K562 (cell line): ENCODE data around the gene NOS2. TPM values are rescaled to one million over a fixed set of nuclear protein-coding genes. Genes with fewer than 3 reads are reported as not detected.

Experiments used
- ATAC-seq: fragments of 200-7000 bp; cut with Tn5 transposase; 3 replicates; pipeline ENCODE4 v1.9.1; 2020; ENCODE audit warnings: moderate library complexity
- BruUV-seq: library from RNA; stranded (reverse); fragments of 400-500 nt; replicated peaks from 2 replicates; lab custom pipeline; 2021; lab: Mats Ljungman, UMichigan
- CTCF ChIA-PET: fragments of 300-600 bp; formaldehyde crosslinking; extraction: SDS; loops from one replicate; lab custom pipeline; 2021; ENCODE audit warnings: low intra/inter-chr PET ratio; lab: Yijun Ruan, JAX
- POLR2A ChIA-PET: fragments of 300-600, 350-650 bp; sonication (Branson Sonifier 250); formaldehyde crosslinking; extraction: SDS; loops from one replicate; lab custom pipeline; 2021; ENCODE audit warnings: antibody characterized with exemption, inconsistent platforms; lab: Yijun Ruan, JAX
- DNase-seq, 4 experiments: peaks; one replicate each; pipeline versions ENCODE4 v3.0.0 to v3.0.0-alpha.2; 2011 to 2018; ENCODE audit warnings: low spot score in 3 of 4, mixed read lengths in 3 of 4; ENCODE audit errors: extremely low read depth in 1 of 4
- FAIRE-seq: peaks from 2 replicates; lab custom pipeline; 2011; peaks lifted over from hg19 to GRCh38; lab: Jason Lieb, UNC
- H2AFZ ChIP-seq: 2 replicates; pipeline ENCODE4 v1.6.0; 2011; ENCODE audit warnings: low read depth, low read length, control low read depth, inconsistent platforms
- H3K27ac ChIP-seq: fragments of 200-600 bp; 3 replicates; pipeline ENCODE4 v1.8.0; 2011; ENCODE audit warnings: low read depth, mild to moderate bottlenecking, control low read depth, inconsistent platforms, low read length, moderate library complexity, mixed read lengths; ENCODE audit errors: extremely low read depth
- H3K27me3 ChIP-seq, 2 experiments: fragments of 300-600 bp in 1 of 2; 2 replicates in 1 of 2; 3 replicates in 1 of 2; pipeline versions ENCODE4 v1.6.0 to v1.8.0; 2011; ENCODE audit warnings: inconsistent platforms in 2 of 2, low read length in 2 of 2, mild to moderate bottlenecking in 1 of 2, mixed read lengths in 1 of 2, moderate library complexity in 1 of 2; ENCODE audit not compliant: control insufficient read depth in 2 of 2, insufficient read depth in 2 of 2
- H3K36me3 ChIP-seq: fragments of 300-600 bp; 3 replicates; pipeline ENCODE4 v1.8.0; 2011; ENCODE audit warnings: mild to moderate bottlenecking, low read length, inconsistent platforms; ENCODE audit not compliant: control insufficient read depth, insufficient read depth
- H3K4me1 ChIP-seq, 2 experiments: fragments of 200-600 bp in 1 of 2; replicated peaks in 1 of 2; 2 replicates in 1 of 2; 3 replicates in 1 of 2; pipeline versions ENCODE4 v1.5.1 to v1.8.0; 2011; ENCODE audit warnings: inconsistent platforms in 2 of 2, low read length in 2 of 2, mild to moderate bottlenecking in 1 of 2, mixed read lengths in 1 of 2, moderate library complexity in 1 of 2; ENCODE audit not compliant: control insufficient read depth in 2 of 2, insufficient read depth in 2 of 2
- H3K4me2 ChIP-seq: 2 replicates; pipeline ENCODE4 v1.6.1; 2011; ENCODE audit warnings: low read length, control low read depth, inconsistent platforms, mixed read lengths; ENCODE audit not compliant: insufficient read depth
- H3K4me3 ChIP-seq: fragments of 200-600 bp; sonication (generic), shearing (Covaris generic); 2 replicates; pipeline ENCODE4 v1.5.1; 2016; ENCODE audit warnings: control low read depth, inconsistent platforms
- H3K79me2 ChIP-seq: fragments of 200-600 bp; 3 replicates; pipeline ENCODE4 v1.8.0; 2011; ENCODE audit warnings: low read length, inconsistent platforms; ENCODE audit not compliant: control insufficient read depth, insufficient read depth
- H3K9ac ChIP-seq, 2 experiments: 2 replicates each; pipeline versions ENCODE4 v1.6.0 to v1.6.1; 2011; ENCODE audit warnings: low read depth in 2 of 2, low read length in 2 of 2, control low read depth in 1 of 2, inconsistent platforms in 1 of 2, mild to moderate bottlenecking in 1 of 2, mixed read lengths in 1 of 2; ENCODE audit not compliant: insufficient read depth in 1 of 2
- H3K9me1 ChIP-seq: one replicate; pipeline ENCODE4 v1.6.0; 2011; ENCODE audit warnings: inconsistent platforms, mild to moderate bottlenecking, low read length, moderate library complexity; ENCODE audit not compliant: control insufficient read depth, insufficient read depth
- H3K9me3 ChIP-seq: replicated peaks from 2 replicates; pipeline ENCODE4 v1.5.1; 2011; ENCODE audit warnings: low read depth, low read length, inconsistent platforms; ENCODE audit not compliant: control insufficient read depth, insufficient read depth
- H4K20me1 ChIP-seq: replicated peaks from 2 replicates; pipeline ENCODE4 v1.6.1; 2011; ENCODE audit warnings: low read length, inconsistent platforms, mixed read lengths; ENCODE audit not compliant: control insufficient read depth, insufficient read depth
- CTBP1 ChIP-seq: fragments of 450-650 bp; IDR thresholded peaks from 2 replicates; pipeline ENCODE4 v1.6.1; 2016; ENCODE audit warnings: borderline replicate concordance
- KLF1 ChIP-seq: fragments of 450-650 bp; IDR thresholded peaks from 2 replicates; pipeline ENCODE4 v1.6.1; 2016; ENCODE audit warnings: missing genetic modification characterization, missing compliant biosample characterization
- LCOR ChIP-seq: sonication (generic); formaldehyde crosslinking; IDR thresholded peaks from 2 replicates; pipeline ENCODE4 v1.8.0; 2022; ENCODE audit warnings: mild to moderate bottlenecking, missing genetic modification reagents
- MIER1 ChIP-seq: fragments of 450-650 bp; IDR thresholded peaks from 2 replicates; pipeline ENCODE4 v1.6.1; 2016; ENCODE audit warnings: antibody characterized with exemption, mild to moderate bottlenecking, low read depth
- NFRKB ChIP-seq: fragments of 450-650 bp; IDR thresholded peaks from 2 replicates; pipeline ENCODE4 v1.6.1; 2016; ENCODE audit warnings: low read depth
- RNF2 ChIP-seq: sonication (generic); IDR thresholded peaks from 2 replicates; pipeline ENCODE4 v1.6.1; 2016
- ZNF263 ChIP-seq: sonication (generic); formaldehyde crosslinking; IDR thresholded peaks from 2 replicates; pipeline ENCODE4 v1.8.0; 2022; ENCODE audit warnings: mild to moderate bottlenecking, missing genetic modification reagents, borderline replicate concordance
- ZNF696 ChIP-seq: fragments of 250-450 bp; sonication (Bioruptor Pico); conservative IDR thresholded peaks from 2 replicates; pipeline ENCODE4 v1.4.0; 2020; ENCODE audit warnings: mild to moderate bottlenecking, moderate library complexity
- WGBS: fragments of 100-300 bp; shearing (Covaris generic); methylation state at CpG from one replicate; pipeline ENCODE4 v1.1.6; 2016; ENCODE audit warnings: low coverage, mixed read lengths; ENCODE audit not compliant: insufficient coverage; ENCODE audit errors: missing lambda C conversion rate; 5-methylcytosine and 5-hydroxymethylcytosine counted together
- in situ Hi-C: fragments of 300-500 bp; cut with MboI; formaldehyde crosslinking; loops from 4 replicates; pipeline ENCODE4 v1.15.0; 2018; ENCODE audit warnings: inconsistent platforms, mixed read lengths
- intact Hi-C: fragments of 100-400 bp; cut with micrococcal nuclease; formaldehyde crosslinking; loops from 2 replicates; pipeline ENCODE4 v1.14.2; 2022
- polyA plus RNA-seq, 8 experiments: library from polyadenylated mRNA; depleted of rRNA in 4 of 8; stranded (reverse) in 5 of 8; unstranded in 3 of 8; fragments of >200 nt; fragmentation: Nextera tagmentation in 2 of 8; fragmentation: Illumina TruSeq in 1 of 8; extraction: Ambion mirVana in 2 of 8; extraction: Trizol in 1 of 8; gene quantifications; 2 replicates each; pipeline versions ENCODE4 v1.2.1 to v1.2.3, GENCODE V29; 2011 to 2014; ENCODE audit warnings: inconsistent platforms in 1 of 8, missing spikeins in 1 of 8
- total RNA-seq, 7 experiments: library from RNA; depleted of rRNA in 6 of 7; stranded (reverse); fragments of >200 nt in 6 of 7; fragmentation: Illumina TruSeq in 2 of 7; extraction: Trizol in 2 of 7; gene quantifications; 2 replicates each; pipeline versions ENCODE4 v1.2.1 to v1.2.3, GENCODE V29; 2011 to 2021; ENCODE audit warnings: low replicate concordance in 1 of 7
- TF ChIP-seq, protein P1 (sequence below): sonication (generic); formaldehyde crosslinking; IDR thresholded peaks from 2 replicates; pipeline ENCODE4 v1.5.0; 2020; ENCODE audit warnings: missing genetic modification reagents
- TF ChIP-seq, protein P2 (sequence below): IDR thresholded peaks from 2 replicates; pipeline ENCODE4 v1.6.1; 2016; ENCODE audit warnings: missing genetic modification characterization, missing compliant biosample characterization
- TF ChIP-seq, protein P3 (sequence below): fragments of 450-650 bp; formaldehyde crosslinking; IDR thresholded peaks from 2 replicates; pipeline ENCODE4 v1.4.0; 2020; ENCODE audit warnings: mild to moderate bottlenecking
- TF ChIP-seq, protein P4 (sequence below), 3 experiments: IDR thresholded peaks in 2 of 3; conservative IDR thresholded peaks in 1 of 3; 2 replicates each; pipeline ENCODE4 v1.5.1; 2011 to 2012; ENCODE audit warnings: low read length in 3 of 3, mild to moderate bottlenecking in 3 of 3, control low read depth in 2 of 3, improper control_type of control experiment in 1 of 3, inconsistent platforms in 1 of 3, low read depth in 1 of 3, mixed read lengths in 1 of 3, moderate library complexity in 1 of 3; ENCODE audit not compliant: insufficient read depth in 2 of 3

Gene NOS2
- total and polyA plus RNA-seq, 9 of the 15 experiments (the other 6 are each of a cell fraction or from before 2014, with no cell fraction given): not detected

DNA sequence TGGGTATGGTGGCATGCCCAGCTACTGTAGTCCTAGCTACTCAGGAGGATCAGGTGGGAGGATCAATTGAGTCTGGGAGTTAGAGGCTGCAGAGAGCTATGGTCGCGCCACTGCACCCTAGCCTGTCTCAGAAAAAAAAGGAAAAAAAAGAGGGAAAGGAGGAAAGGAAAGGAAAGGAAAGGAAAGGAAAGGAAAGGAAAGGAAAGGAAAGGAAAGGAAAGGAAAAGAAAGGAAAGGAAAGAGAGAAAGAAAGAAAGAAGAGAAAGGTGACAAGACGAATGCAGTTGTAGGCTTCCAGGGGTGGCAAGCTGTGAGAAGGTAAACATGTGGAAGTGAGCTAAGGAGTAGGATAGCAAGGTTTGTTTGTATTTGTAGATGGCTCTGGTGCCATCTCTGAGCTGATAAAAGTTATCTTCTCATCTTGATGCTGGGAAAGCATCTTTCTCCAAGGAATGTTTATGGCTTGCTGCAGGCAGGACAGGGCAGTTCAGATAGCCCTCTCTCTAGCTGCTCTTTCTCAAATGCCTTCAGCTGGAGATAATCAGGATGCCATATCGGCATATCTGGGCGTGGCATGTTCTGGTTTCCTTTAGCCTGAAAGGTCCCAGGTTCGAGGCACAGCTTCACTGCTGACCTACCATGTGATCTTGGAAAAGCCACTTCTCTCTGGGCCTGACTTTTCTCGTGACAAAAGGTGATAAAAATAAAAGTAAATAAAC is 2.8 kb upstream of the NOS2 start:
- no peak overlapping the region for H3K9ac ChIP-seq
- no peak for FAIRE-seq
- intact Hi-C loops: loop anchor here (10.0 kb wide), 1 partner anchor 332 kb away; no protein-coding TSS in a partner anchor
- CTCF ChIA-PET: no interaction called here
- H3K36me3 ChIP-seq: no peaks in the 10 kb centered on the region
- no peaks in the 10 kb centered on the region for H4K20me1 ChIP-seq
- ATAC-seq: no peak
- POLR2A ChIA-PET: interaction anchor here (0.7 to 0.8 kb wide), 2 partner anchors 18 to 713 kb away, joined by 3 to 4 read pairs; no protein-coding TSS in a partner anchor
- H3K79me2 ChIP-seq: no peaks in the 10 kb centered on the region
- H3K4me1 ChIP-seq: peaks cover 0 to 8% of the 10 kb centered on the region in 2 experiments; a peak in 3 of 5 replicates
- no TSS peak for BruUV-seq
- peaks cover 5 to 29% of the 10 kb centered on the region in 2 experiments for H3K27me3 ChIP-seq
- no peak overlapping the region for H3K4me2 ChIP-seq
- no peaks in the 10 kb centered on the region for H3K9me3 ChIP-seq
- TF ChIP-seq ZNF263 (CRISPR knock-in tag) (no peak), KLF1 (tag) (0 out of 2 replicates have a peak, but pooled peaks have one; percentile 33), RNF2 (no peak), MIER1 (no peak), CTBP1 (no peak), LCOR (CRISPR knock-in tag) (no peak), ZNF696 (no peak), NFRKB (no peak)
- TF ChIP-seq, protein P1, sequence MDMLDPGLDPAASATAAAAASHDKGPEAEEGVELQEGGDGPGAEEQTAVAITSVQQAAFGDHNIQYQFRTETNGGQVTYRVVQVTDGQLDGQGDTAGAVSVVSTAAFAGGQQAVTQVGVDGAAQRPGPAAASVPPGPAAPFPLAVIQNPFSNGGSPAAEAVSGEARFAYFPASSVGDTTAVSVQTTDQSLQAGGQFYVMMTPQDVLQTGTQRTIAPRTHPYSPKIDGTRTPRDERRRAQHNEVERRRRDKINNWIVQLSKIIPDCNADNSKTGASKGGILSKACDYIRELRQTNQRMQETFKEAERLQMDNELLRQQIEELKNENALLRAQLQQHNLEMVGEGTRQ (CRISPR knock-in tag): no peak
- TF ChIP-seq, protein P2, sequence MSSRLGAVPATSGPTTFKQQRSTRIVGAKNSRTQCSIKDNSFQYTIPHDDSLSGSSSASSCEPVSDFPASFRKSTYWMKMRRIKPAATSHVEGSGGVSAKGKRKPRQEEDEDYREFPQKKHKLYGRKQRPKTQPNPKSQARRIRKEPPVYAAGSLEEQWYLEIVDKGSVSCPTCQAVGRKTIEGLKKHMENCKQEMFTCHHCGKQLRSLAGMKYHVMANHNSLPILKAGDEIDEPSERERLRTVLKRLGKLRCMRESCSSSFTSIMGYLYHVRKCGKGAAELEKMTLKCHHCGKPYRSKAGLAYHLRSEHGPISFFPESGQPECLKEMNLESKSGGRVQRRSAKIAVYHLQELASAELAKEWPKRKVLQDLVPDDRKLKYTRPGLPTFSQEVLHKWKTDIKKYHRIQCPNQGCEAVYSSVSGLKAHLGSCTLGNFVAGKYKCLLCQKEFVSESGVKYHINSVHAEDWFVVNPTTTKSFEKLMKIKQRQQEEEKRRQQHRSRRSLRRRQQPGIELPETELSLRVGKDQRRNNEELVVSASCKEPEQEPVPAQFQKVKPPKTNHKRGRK: peak; percentile 91
- TF ChIP-seq, protein P3, sequence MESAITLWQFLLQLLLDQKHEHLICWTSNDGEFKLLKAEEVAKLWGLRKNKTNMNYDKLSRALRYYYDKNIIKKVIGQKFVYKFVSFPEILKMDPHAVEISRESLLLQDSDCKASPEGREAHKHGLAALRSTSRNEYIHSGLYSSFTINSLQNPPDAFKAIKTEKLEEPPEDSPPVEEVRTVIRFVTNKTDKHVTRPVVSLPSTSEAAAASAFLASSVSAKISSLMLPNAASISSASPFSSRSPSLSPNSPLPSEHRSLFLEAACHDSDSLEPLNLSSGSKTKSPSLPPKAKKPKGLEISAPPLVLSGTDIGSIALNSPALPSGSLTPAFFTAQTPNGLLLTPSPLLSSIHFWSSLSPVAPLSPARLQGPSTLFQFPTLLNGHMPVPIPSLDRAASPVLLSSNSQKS (CRISPR knock-in tag): no peak
- TF ChIP-seq, protein P4, sequence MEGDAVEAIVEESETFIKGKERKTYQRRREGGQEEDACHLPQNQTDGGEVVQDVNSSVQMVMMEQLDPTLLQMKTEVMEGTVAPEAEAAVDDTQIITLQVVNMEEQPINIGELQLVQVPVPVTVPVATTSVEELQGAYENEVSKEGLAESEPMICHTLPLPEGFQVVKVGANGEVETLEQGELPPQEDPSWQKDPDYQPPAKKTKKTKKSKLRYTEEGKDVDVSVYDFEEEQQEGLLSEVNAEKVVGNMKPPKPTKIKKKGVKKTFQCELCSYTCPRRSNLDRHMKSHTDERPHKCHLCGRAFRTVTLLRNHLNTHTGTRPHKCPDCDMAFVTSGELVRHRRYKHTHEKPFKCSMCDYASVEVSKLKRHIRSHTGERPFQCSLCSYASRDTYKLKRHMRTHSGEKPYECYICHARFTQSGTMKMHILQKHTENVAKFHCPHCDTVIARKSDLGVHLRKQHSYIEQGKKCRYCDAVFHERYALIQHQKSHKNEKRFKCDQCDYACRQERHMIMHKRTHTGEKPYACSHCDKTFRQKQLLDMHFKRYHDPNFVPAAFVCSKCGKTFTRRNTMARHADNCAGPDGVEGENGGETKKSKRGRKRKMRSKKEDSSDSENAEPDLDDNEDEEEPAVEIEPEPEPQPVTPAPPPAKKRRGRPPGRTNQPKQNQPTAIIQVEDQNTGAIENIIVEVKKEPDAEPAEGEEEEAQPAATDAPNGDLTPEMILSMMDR (IDR thresholded peaks at IDR 0.05 in 2 of 3, conservative IDR thresholded peaks at IDR 0.05 in 1 of 3; ENCODE audit: insufficient read depth in 2 of 3, low read depth in 1 of 3, low read length in 3 of 3): no peak
- H3K9me1 ChIP-seq: no peaks in the 10 kb centered on the region
- no peak overlapping the region for H3K4me3 ChIP-seq
- 0% methylated on average over 5 of the region's 7 CpGs for WGBS
- in situ Hi-C loops: loop anchor here (10.0 kb wide), 1 partner anchor 432 kb away; no protein-coding TSS in a partner anchor
- no peak for DNase-seq
- no peak overlapping the region for H2AFZ ChIP-seq
- no peak overlapping the region for H3K27ac ChIP-seq
